ENCODE data around the gene GRK5.
"Not testable (repeated sequence)": the region's sequence is repeated elsewhere in the genome, so short reads cannot be mapped to it uniquely, and the experiment has no call there.

Gene GRK5

GRCh38 chr10:119176166-119176565 lies 31.2 kb upstream of the GRK5 start:
- no peak overlapping the region for H3K27ac ChIP-seq (ENCODE audit: low read depth, low read length)
- H3K4me3 ChIP-seq (ENCODE audit: low read length) = peak overlapping the region; percentile 98; the same call in 1 of the 2 replicates
- no peak for TF ChIP-seq EZH2phosphoT487 (IDR thresholded peaks at IDR 0.05; ENCODE audit: borderline replicate concordance, low read length)
- TF ChIP-seq, protein P1, sequence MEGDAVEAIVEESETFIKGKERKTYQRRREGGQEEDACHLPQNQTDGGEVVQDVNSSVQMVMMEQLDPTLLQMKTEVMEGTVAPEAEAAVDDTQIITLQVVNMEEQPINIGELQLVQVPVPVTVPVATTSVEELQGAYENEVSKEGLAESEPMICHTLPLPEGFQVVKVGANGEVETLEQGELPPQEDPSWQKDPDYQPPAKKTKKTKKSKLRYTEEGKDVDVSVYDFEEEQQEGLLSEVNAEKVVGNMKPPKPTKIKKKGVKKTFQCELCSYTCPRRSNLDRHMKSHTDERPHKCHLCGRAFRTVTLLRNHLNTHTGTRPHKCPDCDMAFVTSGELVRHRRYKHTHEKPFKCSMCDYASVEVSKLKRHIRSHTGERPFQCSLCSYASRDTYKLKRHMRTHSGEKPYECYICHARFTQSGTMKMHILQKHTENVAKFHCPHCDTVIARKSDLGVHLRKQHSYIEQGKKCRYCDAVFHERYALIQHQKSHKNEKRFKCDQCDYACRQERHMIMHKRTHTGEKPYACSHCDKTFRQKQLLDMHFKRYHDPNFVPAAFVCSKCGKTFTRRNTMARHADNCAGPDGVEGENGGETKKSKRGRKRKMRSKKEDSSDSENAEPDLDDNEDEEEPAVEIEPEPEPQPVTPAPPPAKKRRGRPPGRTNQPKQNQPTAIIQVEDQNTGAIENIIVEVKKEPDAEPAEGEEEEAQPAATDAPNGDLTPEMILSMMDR (IDR thresholded peaks at IDR 0.05; ENCODE audit: low read depth, low read length, poor library complexity, severe bottlenecking) = no peak
- peaks cover 8% of the 10 kb centered on the region for H3F3A ChIP-seq (ENCODE audit: control insufficient read depth, insufficient read depth)
- no peaks in the 10 kb centered on the region for H3K27me3 ChIP-seq (ENCODE audit: control insufficient read depth, low read length)
- H3K4me2 ChIP-seq (ENCODE audit: low read length) = peak overlapping the region; percentile 94
- H3K4me1 ChIP-seq (ENCODE audit: control insufficient read depth, low read length) = peaks cover 33% of the 10 kb centered on the region
- peaks cover 64% of the 10 kb centered on the region for H3K36me3 ChIP-seq (ENCODE audit: control insufficient read depth, low read length)
- H3K79me2 ChIP-seq (ENCODE audit: control insufficient read depth, low read length) = peaks cover 64% of the 10 kb centered on the region
- H3K9me3 ChIP-seq (ENCODE audit: control insufficient read depth, insufficient read depth, low read length) = no peaks in the 10 kb centered on the region
- H3K9me2 ChIP-seq (replicated peaks; ENCODE audit: control insufficient read depth, low read length) = no peaks in the 10 kb centered on the region
- H4K20me1 ChIP-seq (ENCODE audit: control insufficient read depth, insufficient read depth, low read depth, low read length) = peaks cover 7% of the 10 kb centered on the region; the same call in 1 of the 2 replicates

GRCh38 chr10:119177708-119178371 lies 29.5 kb upstream of the GRK5 start:
- Histone ChIP-seq H3K36me3 (ENCODE audit: control insufficient read depth, low read length) (peaks cover 49% of the 10 kb centered on the region), H3K4me3 (ENCODE audit: low read length) (peak overlapping the region; percentile 98), H3K9me3 (ENCODE audit: control insufficient read depth, insufficient read depth, low read length) (no peaks in the 10 kb centered on the region), H3F3A (ENCODE audit: control insufficient read depth, insufficient read depth) (peaks cover 8% of the 10 kb centered on the region; the same call in 1 of the 2 replicates), H3K79me2 (ENCODE audit: control insufficient read depth, low read length) (peaks cover 57% of the 10 kb centered on the region), H3K27ac (ENCODE audit: low read depth, low read length) (peak overlapping the region; percentile 67), H3K4me2 (ENCODE audit: low read length) (peak overlapping the region; percentile 94), H3K9me2 (replicated peaks; ENCODE audit: control insufficient read depth, low read length) (no peaks in the 10 kb centered on the region), H3K27me3 (ENCODE audit: control insufficient read depth, low read length) (no peaks in the 10 kb centered on the region), H4K20me1 (ENCODE audit: control insufficient read depth, insufficient read depth, low read depth, low read length) (peaks cover 7% of the 10 kb centered on the region; the same call in 1 of the 2 replicates), H3K4me1 (ENCODE audit: control insufficient read depth, low read length) (peaks cover 33% of the 10 kb centered on the region)
- no peak for TF ChIP-seq EZH2phosphoT487 (IDR thresholded peaks at IDR 0.05; ENCODE audit: borderline replicate concordance, low read length)
- TF ChIP-seq, protein P1 (IDR thresholded peaks at IDR 0.05; ENCODE audit: low read depth, low read length, poor library complexity, severe bottlenecking) = no peak

- Histone ChIP-seq H3F3A (ENCODE audit: control insufficient read depth, insufficient read depth) (peaks cover 8% of the 10 kb centered on the region; the same call in 1 of the 2 replicates), H3K4me1 (ENCODE audit: control insufficient read depth, low read length) (peaks cover 33% of the 10 kb centered on the region), H3K9me2 (replicated peaks; ENCODE audit: control insufficient read depth, low read length) (no peaks in the 10 kb centered on the region), H3K27me3 (ENCODE audit: control insufficient read depth, low read length) (no peaks in the 10 kb centered on the region), H3K36me3 (ENCODE audit: control insufficient read depth, low read length) (peaks cover 44% of the 10 kb centered on the region), H3K79me2 (ENCODE audit: control insufficient read depth, low read length) (peaks cover 55% of the 10 kb centered on the region), H4K20me1 (ENCODE audit: control insufficient read depth, insufficient read depth, low read depth, low read length) (peaks cover 7% of the 10 kb centered on the region; the same call in 1 of the 2 replicates), H3K4me2 (ENCODE audit: low read length) (peak within 1 kb of the TSS; percentile 94), H3K27ac (ENCODE audit: low read depth, low read length) (peak within 1 kb of the TSS; percentile 67), H3K9me3 (ENCODE audit: control insufficient read depth, insufficient read depth, low read length) (no peaks in the 10 kb centered on the region), H3K4me3 (ENCODE audit: low read length) (peak within 1 kb of the TSS; percentile 98)
- TF ChIP-seq, protein P1 (IDR thresholded peaks at IDR 0.05; ENCODE audit: low read depth, low read length, poor library complexity, severe bottlenecking) = no peak
- no peak for TF ChIP-seq EZH2phosphoT487 (IDR thresholded peaks at IDR 0.05; ENCODE audit: borderline replicate concordance, low read length)
Observed at GRCh38 chr10:119178372-119179119, 28.8 kb upstream of the GRK5 start, which contains the start of gene PRDX3. Gene PRDX3, minus strand, starts transcription at chr10:119178812. Its CDS starts 22 bp downstream, at chr10:119178790.

DNA sequence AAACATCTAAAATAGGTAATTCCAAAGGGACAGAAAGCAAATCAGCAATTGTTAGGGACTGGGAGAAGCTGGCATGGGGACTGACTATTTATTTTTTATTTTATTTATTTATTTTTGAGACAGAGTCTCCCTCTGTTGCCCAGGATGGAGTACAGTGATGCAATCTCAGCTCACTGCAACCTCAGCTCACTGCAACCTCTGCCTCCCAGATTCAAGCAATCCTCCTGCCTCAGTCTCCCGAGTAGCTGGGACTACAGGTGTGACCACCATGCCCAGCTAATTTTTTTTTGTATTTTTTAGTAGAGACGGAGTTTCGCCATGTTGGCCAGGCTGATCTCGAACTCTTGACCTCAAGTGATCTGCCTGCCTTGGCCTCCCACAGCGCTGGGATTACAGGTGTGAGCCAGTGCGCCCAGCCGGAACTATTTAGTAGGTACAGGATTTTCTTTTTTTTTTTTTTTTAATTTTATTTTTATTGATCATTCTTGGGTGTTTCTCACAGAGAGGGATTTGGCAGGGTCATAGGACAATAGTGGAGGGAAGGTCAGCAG lies 26.4 kb upstream of the GRK5 start:
- H3K36me3 ChIP-seq (ENCODE audit: control insufficient read depth, low read length) = peaks cover 23% of the 10 kb centered on the region
- H3K9me3 ChIP-seq (ENCODE audit: control insufficient read depth, insufficient read depth, low read length); H3K4me3 ChIP-seq (ENCODE audit: low read length); H3K27me3 ChIP-seq (ENCODE audit: control insufficient read depth, low read length); H3K9me2 ChIP-seq (replicated peaks; ENCODE audit: control insufficient read depth, low read length); H4K20me1 ChIP-seq (ENCODE audit: control insufficient read depth, insufficient read depth, low read depth, low read length); H3F3A ChIP-seq (ENCODE audit: control insufficient read depth, insufficient read depth); H3K27ac ChIP-seq (ENCODE audit: low read depth, low read length); H3K4me2 ChIP-seq (ENCODE audit: low read length): not testable (repeated sequence)
- H3K79me2 ChIP-seq (ENCODE audit: control insufficient read depth, low read length) = peaks cover 31% of the 10 kb centered on the region
- H3K4me1 ChIP-seq (ENCODE audit: control insufficient read depth, low read length) = peaks cover 27% of the 10 kb centered on the region
